ENCODE results near the gene HABP4. TPM values are rescaled to one million over a fixed set of nuclear protein-coding genes. Genes with fewer than 3 reads are reported as not detected.

HABP4 gene
- total RNA-seq, 1 donor from 2014 or later = 10.3 TPM

DNA sequence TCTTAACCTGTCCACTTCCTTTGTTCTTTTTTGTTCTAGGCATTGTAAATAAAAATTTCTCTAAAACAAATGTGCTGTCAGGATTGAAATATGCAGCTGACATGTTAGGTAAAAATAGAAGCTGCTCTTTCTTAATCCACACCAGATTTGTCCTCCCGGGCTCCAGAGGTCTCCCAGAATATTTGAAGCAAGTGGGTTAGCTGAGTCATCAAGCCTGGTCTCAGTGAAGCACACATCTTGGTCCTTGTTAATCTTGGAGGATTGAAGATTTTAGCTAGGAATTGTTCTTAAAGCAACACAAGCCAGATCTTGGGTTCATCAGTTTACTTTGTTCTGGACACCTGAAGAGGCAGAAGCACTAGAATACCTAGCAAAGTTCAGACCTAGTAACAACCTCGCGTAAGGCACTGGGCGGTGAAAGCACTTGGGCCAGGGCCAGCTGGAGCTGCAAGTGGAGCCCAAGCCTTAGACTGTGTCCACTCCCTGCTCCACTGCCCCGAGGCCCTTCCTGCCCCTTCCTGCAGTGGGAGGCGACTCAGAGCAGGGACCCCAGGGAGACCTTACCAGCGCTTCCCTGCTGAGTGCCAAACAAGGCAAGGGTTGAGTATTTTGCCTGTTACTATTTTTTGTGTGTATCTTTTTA, 36.5 kb downstream of the HABP4 start:
- Histone ChIP-seq H3K36me3 (peaks cover 20% of the 10 kb centered on the region), H3K4me3 (no peak overlapping the region), H3K9me3 (no peaks in the 10 kb centered on the region), H3K27ac (no peak overlapping the region), H3K27me3 (no peaks in the 10 kb centered on the region), H3K4me1 (peaks cover 18% of the 10 kb centered on the region)
- ATAC-seq = peak; percentile 76
- peak; percentile 79 for DNase-seq
- TF ChIP-seq, protein P1, sequence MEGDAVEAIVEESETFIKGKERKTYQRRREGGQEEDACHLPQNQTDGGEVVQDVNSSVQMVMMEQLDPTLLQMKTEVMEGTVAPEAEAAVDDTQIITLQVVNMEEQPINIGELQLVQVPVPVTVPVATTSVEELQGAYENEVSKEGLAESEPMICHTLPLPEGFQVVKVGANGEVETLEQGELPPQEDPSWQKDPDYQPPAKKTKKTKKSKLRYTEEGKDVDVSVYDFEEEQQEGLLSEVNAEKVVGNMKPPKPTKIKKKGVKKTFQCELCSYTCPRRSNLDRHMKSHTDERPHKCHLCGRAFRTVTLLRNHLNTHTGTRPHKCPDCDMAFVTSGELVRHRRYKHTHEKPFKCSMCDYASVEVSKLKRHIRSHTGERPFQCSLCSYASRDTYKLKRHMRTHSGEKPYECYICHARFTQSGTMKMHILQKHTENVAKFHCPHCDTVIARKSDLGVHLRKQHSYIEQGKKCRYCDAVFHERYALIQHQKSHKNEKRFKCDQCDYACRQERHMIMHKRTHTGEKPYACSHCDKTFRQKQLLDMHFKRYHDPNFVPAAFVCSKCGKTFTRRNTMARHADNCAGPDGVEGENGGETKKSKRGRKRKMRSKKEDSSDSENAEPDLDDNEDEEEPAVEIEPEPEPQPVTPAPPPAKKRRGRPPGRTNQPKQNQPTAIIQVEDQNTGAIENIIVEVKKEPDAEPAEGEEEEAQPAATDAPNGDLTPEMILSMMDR (IDR thresholded peaks at IDR 0.05) = no peak
- intact Hi-C loops (cut with DNase I) = no loop called here

DNA sequence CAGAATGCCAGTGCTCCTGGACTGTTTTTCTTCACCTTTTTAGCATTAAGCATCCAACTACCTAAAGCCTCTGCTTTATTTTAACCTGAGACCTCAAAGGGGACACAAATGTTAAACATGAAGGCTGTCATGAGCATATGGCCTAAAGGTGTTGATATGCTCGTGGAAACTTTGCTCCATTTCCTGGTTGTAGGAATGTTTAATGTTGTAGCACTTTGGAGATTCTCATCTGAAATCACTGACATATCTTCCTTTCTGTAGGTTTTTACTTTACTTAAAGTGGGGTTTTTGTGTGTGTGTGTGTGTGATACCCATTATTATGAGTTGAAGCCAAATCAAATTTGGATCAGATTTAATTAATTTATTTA, 37.0 kb downstream of the HABP4 start:
- H3K36me3 ChIP-seq = peaks cover 20% of the 10 kb centered on the region
- DNase-seq (no peak), ATAC-seq (no peak)
- no peak overlapping the region for H3K4me3 ChIP-seq
- intact Hi-C loops (cut with DNase I) = no loop called here
- peaks cover 23% of the 10 kb centered on the region for H3K4me1 ChIP-seq
- no peaks in the 10 kb centered on the region for H3K9me3 ChIP-seq
- H3K27me3 ChIP-seq = no peaks in the 10 kb centered on the region
- TF ChIP-seq, protein P1 (IDR thresholded peaks at IDR 0.05) = no peak
- H3K27ac ChIP-seq = no peak overlapping the region

DNA sequence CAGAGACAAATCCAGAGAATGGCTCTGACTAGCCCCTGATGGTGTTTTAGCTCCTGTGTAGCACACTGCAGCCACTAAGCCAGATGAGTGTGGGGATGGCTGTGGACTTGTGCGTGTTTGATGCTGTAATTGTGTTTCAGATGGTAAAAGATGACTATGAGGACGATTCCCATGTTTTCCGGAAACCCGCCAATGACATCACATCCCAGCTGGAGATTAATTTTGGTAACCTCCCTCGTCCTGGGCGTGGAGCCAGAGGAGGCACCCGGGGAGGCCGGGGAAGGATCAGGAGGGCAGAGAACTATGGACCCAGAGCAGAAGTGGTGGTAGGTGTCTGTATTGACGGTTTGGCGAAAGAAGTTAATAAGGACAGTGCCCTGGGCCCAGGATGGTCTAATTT, 38.0 kb downstream of the HABP4 start:
- intact Hi-C loops (cut with DNase I) = no loop called here
- H3K27me3 ChIP-seq = no peaks in the 10 kb centered on the region
- H3K4me1 ChIP-seq = peaks cover 25% of the 10 kb centered on the region
- no peak overlapping the region for H3K4me3 ChIP-seq
- peaks cover 20% of the 10 kb centered on the region for H3K36me3 ChIP-seq
- ATAC-seq (no peak), DNase-seq (no peak)
- TF ChIP-seq, protein P1 (IDR thresholded peaks at IDR 0.05) = no peak
- H3K9me3 ChIP-seq = no peaks in the 10 kb centered on the region
- H3K27ac ChIP-seq = no peak overlapping the region

DNA sequence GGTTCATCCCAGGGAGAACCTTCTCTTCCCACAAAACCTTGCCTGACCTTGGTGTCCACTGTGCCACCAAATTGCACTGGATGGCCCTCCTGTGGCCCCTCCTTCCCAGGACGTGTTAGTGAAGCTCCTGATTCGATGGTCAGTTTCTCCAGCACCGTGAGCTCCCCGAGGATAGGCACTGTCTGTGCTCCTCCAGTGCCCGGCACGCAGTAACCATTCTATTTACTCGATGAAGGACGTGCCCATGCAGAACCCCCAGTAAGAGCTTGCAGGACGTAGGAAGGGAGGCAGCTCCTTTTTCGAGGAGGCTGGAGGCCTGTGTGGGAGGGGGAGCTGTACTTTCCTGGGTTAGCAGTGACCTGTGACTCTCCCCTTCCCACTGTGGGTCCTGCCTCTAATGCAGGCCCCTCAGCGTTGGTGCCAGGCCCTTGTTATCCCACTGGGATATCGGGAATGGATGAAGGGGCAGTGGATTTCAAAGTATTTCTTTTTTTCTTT, 39.6 kb downstream of the HABP4 start:
- intact Hi-C loops (cut with DNase I) = no loop called here
- ATAC-seq = no peak

DNA sequence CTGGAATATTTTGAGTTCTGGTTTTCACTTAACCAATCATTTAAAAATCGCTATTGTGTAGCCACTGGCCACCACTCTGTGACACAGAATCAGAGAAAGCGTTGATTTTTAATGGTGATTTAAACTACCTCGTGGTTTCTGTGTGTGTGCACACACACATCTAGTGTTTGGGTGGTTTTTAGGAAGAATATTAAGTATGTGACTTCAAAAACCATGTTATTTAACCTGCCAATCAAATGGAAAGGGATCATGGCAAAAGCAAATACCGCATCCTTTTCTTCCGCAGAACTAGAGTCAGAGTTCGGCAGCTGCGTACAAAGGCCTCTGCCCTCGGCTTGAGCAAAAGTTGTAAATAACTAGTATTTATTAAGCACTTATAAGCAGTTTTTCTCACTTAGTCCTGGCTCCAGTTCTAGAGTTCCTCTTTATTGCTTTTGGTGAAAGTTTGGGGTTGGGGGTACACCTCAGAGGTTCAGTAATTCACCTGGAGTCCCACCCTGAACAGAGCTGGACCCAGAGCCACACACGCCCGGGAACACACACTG, 40.6 kb downstream of the HABP4 start:
- Histone ChIP-seq H3K4me3 (no peak overlapping the region), H3K4me1 (peaks cover 25% of the 10 kb centered on the region), H3K9me3 (no peaks in the 10 kb centered on the region), H3K27me3 (no peaks in the 10 kb centered on the region), H3K36me3 (peaks cover 20% of the 10 kb centered on the region), H3K27ac (no peak overlapping the region)
- intact Hi-C loops (cut with DNase I) = no loop called here
- no peak for ATAC-seq
- TF ChIP-seq, protein P1 (IDR thresholded peaks at IDR 0.05) = no peak
- DNase-seq = no peak

More for the DNA sequence above, 39.6 kb downstream of the HABP4 start:
- Histone ChIP-seq H3K27me3 (no peaks in the 10 kb centered on the region), H3K9me3 (no peaks in the 10 kb centered on the region), H3K4me1 (peaks cover 25% of the 10 kb centered on the region), H3K4me3 (no peak overlapping the region), H3K27ac (no peak overlapping the region), H3K36me3 (peaks cover 20% of the 10 kb centered on the region)
- TF ChIP-seq, protein P1 (IDR thresholded peaks at IDR 0.05) = no peak
- DNase-seq = no peak
